Mesenchymal stem cell (in vitro differentiated cells and primary cell): Measurements from ENCODE around the gene TGFBR2.
A peak's percentile ranks its signal among the peaks of the same experiment; 100 is the strongest.

Source experiments
- DNase-seq: peaks from one replicate; pipeline ENCODE4 v3.0.0-alpha.2; 2013
- H2AFZ ChIP-seq: one replicate; pipeline ENCODE4 v1.6.1; 2013; ENCODE audit warnings: low read depth, mild to moderate bottlenecking, control low read depth, inconsistent platforms, low read length, moderate library complexity
- H2AK5ac ChIP-seq: 2 replicates; pipeline ENCODE4 v1.6.1; 2013; ENCODE audit warnings: low read length, moderate library complexity, mild to moderate bottlenecking, inconsistent platforms; ENCODE audit not compliant: severe bottlenecking
- H2BK120ac ChIP-seq: one replicate; pipeline ENCODE4 v1.6.1; 2013; ENCODE audit warnings: low read depth, mild to moderate bottlenecking, inconsistent platforms, low read length, moderate library complexity
- H2BK12ac ChIP-seq, 2 experiments: one replicate each; pipeline ENCODE4 v1.6.1; 2013; ENCODE audit warnings: inconsistent platforms in 2 of 2, low read length in 2 of 2, mild to moderate bottlenecking in 2 of 2, moderate library complexity in 2 of 2, control low read depth in 1 of 2
- H2BK15ac ChIP-seq: one replicate; pipeline ENCODE4 v1.6.1; 2013; ENCODE audit warnings: mild to moderate bottlenecking, low read depth, inconsistent platforms; ENCODE audit not compliant: poor library complexity, severe bottlenecking
- H2BK5ac ChIP-seq: 2 replicates; pipeline ENCODE4 v1.6.1; 2013; ENCODE audit warnings: low read depth, mild to moderate bottlenecking, low read length, control low read depth, inconsistent platforms; ENCODE audit not compliant: poor library complexity, severe bottlenecking
- H3K14ac ChIP-seq, 2 experiments: one replicate each; pipeline ENCODE4 v1.6.1; 2013; ENCODE audit warnings: inconsistent platforms in 2 of 2, low read length in 2 of 2, control low read depth in 1 of 2, mild to moderate bottlenecking in 1 of 2, moderate library complexity in 1 of 2
- H3K18ac ChIP-seq, 2 experiments: one replicate each; pipeline ENCODE4 v1.6.1; 2013; ENCODE audit warnings: inconsistent platforms in 2 of 2, low read length in 2 of 2, control low read depth in 1 of 2, low read depth in 1 of 2, mild to moderate bottlenecking in 1 of 2
- H3K23ac ChIP-seq, 2 experiments: one replicate each; pipeline ENCODE4 v1.6.1; 2013; ENCODE audit warnings: inconsistent platforms in 2 of 2, low read length in 2 of 2, mild to moderate bottlenecking in 2 of 2, moderate library complexity in 2 of 2, control low read depth in 1 of 2
- H3K27ac ChIP-seq: 2 replicates; pipeline ENCODE4 v1.5.1; 2013; ENCODE audit warnings: mild to moderate bottlenecking, moderate library complexity, low read length, control low read depth, inconsistent platforms; ENCODE audit not compliant: poor library complexity, severe bottlenecking
- H3K27me3 ChIP-seq, 2 experiments: 2 replicates each; pipeline versions ENCODE4 v1.6.1 to v1.7.0; 2013; ENCODE audit warnings: low read length in 2 of 2, mild to moderate bottlenecking in 2 of 2, moderate library complexity in 2 of 2, control low read depth in 1 of 2, inconsistent platforms in 1 of 2; ENCODE audit not compliant: control insufficient read depth in 1 of 2, insufficient read depth in 1 of 2
- H3K36me3 ChIP-seq, 2 experiments: 2 replicates each; pipeline versions ENCODE4 v1.6.1 to v1.7.0; 2013; ENCODE audit warnings: low read length in 2 of 2, control low read depth in 1 of 2, inconsistent platforms in 1 of 2, low read depth in 1 of 2, mild to moderate bottlenecking in 1 of 2; ENCODE audit not compliant: insufficient read depth in 2 of 2, control insufficient read depth in 1 of 2
- H3K4ac ChIP-seq, 2 experiments: one replicate each; pipeline ENCODE4 v1.6.1; 2013; ENCODE audit warnings: inconsistent platforms in 2 of 2, low read length in 2 of 2, mild to moderate bottlenecking in 2 of 2, moderate library complexity in 2 of 2, control low read depth in 1 of 2, low read depth in 1 of 2
- H3K4me1 ChIP-seq: 2 replicates; pipeline ENCODE4 v1.6.1; 2013; ENCODE audit warnings: low read depth, low read length, control low read depth; ENCODE audit not compliant: control insufficient read depth, insufficient read depth
- H3K4me2 ChIP-seq: 2 replicates; pipeline ENCODE4 v1.6.1; 2013; ENCODE audit warnings: low read length, mild to moderate bottlenecking, inconsistent platforms; ENCODE audit not compliant: poor library complexity, severe bottlenecking
- H3K4me3 ChIP-seq, 2 experiments: 2 replicates each; pipeline versions ENCODE4 v1.5.1 to v1.7.0; 2013; ENCODE audit warnings: low read length in 2 of 2, mild to moderate bottlenecking in 2 of 2, control low read depth in 1 of 2, low read depth in 1 of 2; ENCODE audit not compliant: insufficient read depth in 1 of 2
- H3K79me1 ChIP-seq: replicated peaks from 2 replicates; pipeline ENCODE4 v1.6.1; 2013; ENCODE audit warnings: mild to moderate bottlenecking, control low read depth, low read length, inconsistent platforms; ENCODE audit not compliant: poor library complexity, severe bottlenecking
- H3K9ac ChIP-seq: 2 replicates; pipeline ENCODE4 v1.7.0; 2013; ENCODE audit warnings: mild to moderate bottlenecking, low read length, moderate library complexity
- H3K9me3 ChIP-seq: 2 replicates; pipeline ENCODE4 v1.7.0; 2013; ENCODE audit warnings: mild to moderate bottlenecking, low read length; ENCODE audit not compliant: control insufficient read depth
- H4K8ac ChIP-seq: one replicate; pipeline ENCODE4 v1.6.1; 2013; ENCODE audit warnings: inconsistent platforms, mild to moderate bottlenecking, low read length, moderate library complexity
- H4K91ac ChIP-seq: one replicate; pipeline ENCODE4 v1.6.1; 2013; ENCODE audit warnings: mild to moderate bottlenecking, low read length, inconsistent platforms
- WGBS: methylation state at CpG from one replicate; pipeline ENCODE4 v1.1.7; 2013; ENCODE audit warnings: mixed read lengths; 5-methylcytosine and 5-hydroxymethylcytosine counted together

The TGFBR2 gene

GRCh38 chr3:30581067-30581585, 25.3 kb upstream of the TGFBR2 start:
- Histone ChIP-seq H3K79me1 (no peaks in the 10 kb centered on the region), H3K4me3 (no peak overlapping the region), H4K8ac (no peak overlapping the region), H4K91ac (no peak overlapping the region), H3K27ac (no peak overlapping the region), H2BK15ac (no peak overlapping the region), H3K18ac (no peak overlapping the region), H3K4me2 (no peak overlapping the region), H2AK5ac (peak overlapping the region; percentile 89), H2AFZ (no peak overlapping the region), H3K27me3 (no peaks in the 10 kb centered on the region), H3K23ac (no peak overlapping the region), H2BK12ac (no peak overlapping the region), H2BK5ac (no peak overlapping the region), H3K36me3 (no peaks in the 10 kb centered on the region), H3K9me3 (no peaks in the 10 kb centered on the region), H3K4ac (no peak overlapping the region), H3K14ac (no peak overlapping the region), H3K4me1 (peaks cover 7% of the 10 kb centered on the region), H2BK120ac (no peak overlapping the region), H3K9ac (no peak overlapping the region)
- DNase-seq: no peak
- 98% methylated on average over 15 of the region's 15 CpGs for WGBS

- H3K4me3 ChIP-seq: no peak overlapping the region
- no peak overlapping the region for H2BK15ac ChIP-seq
- H3K9ac ChIP-seq: no peak overlapping the region
- H3K36me3 ChIP-seq: no peaks in the 10 kb centered on the region
- H2BK5ac ChIP-seq: no peak overlapping the region
- peaks cover 7% of the 10 kb centered on the region for H3K4me1 ChIP-seq
- peak overlapping the region; percentile 77 for H2AK5ac ChIP-seq
- H3K9me3 ChIP-seq: no peaks in the 10 kb centered on the region
- no peaks in the 10 kb centered on the region for H3K79me1 ChIP-seq
- no peak overlapping the region for H2BK120ac ChIP-seq
- no peaks in the 10 kb centered on the region for H3K27me3 ChIP-seq
- H3K4me2 ChIP-seq: no peak overlapping the region
- DNase-seq: no peak
- no peak overlapping the region for H3K23ac ChIP-seq
- H2AFZ ChIP-seq: no peak overlapping the region
- H3K27ac ChIP-seq: no peak overlapping the region
- H4K8ac ChIP-seq: no peak overlapping the region
- H3K4ac ChIP-seq: no peak overlapping the region
- H3K14ac ChIP-seq: no peak overlapping the region
- no peak overlapping the region for H2BK12ac ChIP-seq
- no peak overlapping the region for H3K18ac ChIP-seq
- 98% methylated on average over 2 of the region's 2 CpGs for WGBS
- no peak overlapping the region for H4K91ac ChIP-seq
Observed at GRCh38 chr3:30581982-30582381, 24.4 kb upstream of the TGFBR2 start.

- WGBS: no CpG with 5 or more reads among the region's 1 CpG
- Histone ChIP-seq H3K23ac (no peak overlapping the region), H2BK12ac (no peak overlapping the region), H3K27ac (no peak overlapping the region), H3K9me3 (no peaks in the 10 kb centered on the region), H2BK5ac (no peak overlapping the region), H3K4ac (no peak overlapping the region), H2AFZ (no peak overlapping the region), H2BK120ac (no peak overlapping the region), H3K79me1 (no peaks in the 10 kb centered on the region), H3K4me1 (no peaks in the 10 kb centered on the region), H4K8ac (no peak overlapping the region), H3K4me2 (no peak overlapping the region), H3K18ac (no peak overlapping the region), H3K4me3 (no peak overlapping the region), H3K9ac (no peak overlapping the region), H3K36me3 (no peaks in the 10 kb centered on the region), H3K14ac (no peak overlapping the region), H3K27me3 (no peaks in the 10 kb centered on the region), H2AK5ac (no peak overlapping the region), H2BK15ac (no peak overlapping the region), H4K91ac (no peak overlapping the region)
- no peak for DNase-seq
Observed at GRCh38 chr3:30583973-30584372, 22.4 kb upstream of the TGFBR2 start.

- no peak overlapping the region for H3K23ac ChIP-seq
- H3K9me3 ChIP-seq: no peaks in the 10 kb centered on the region
- no peak overlapping the region for H3K4me3 ChIP-seq
- H3K79me1 ChIP-seq: no peaks in the 10 kb centered on the region
- no peak overlapping the region for H2BK5ac ChIP-seq
- no peak overlapping the region for H4K8ac ChIP-seq
- no peak overlapping the region for H4K91ac ChIP-seq
- H3K4ac ChIP-seq: no peak overlapping the region
- no peak overlapping the region for H3K14ac ChIP-seq
- H3K27me3 ChIP-seq: no peaks in the 10 kb centered on the region
- H3K18ac ChIP-seq: no peak overlapping the region
- no peak overlapping the region for H3K9ac ChIP-seq
- no peaks in the 10 kb centered on the region for H3K4me1 ChIP-seq
- no peak overlapping the region for H2AFZ ChIP-seq
- no peak overlapping the region for H2BK120ac ChIP-seq
- no peak overlapping the region for H2BK12ac ChIP-seq
- no peak overlapping the region for H3K27ac ChIP-seq
- H3K36me3 ChIP-seq: no peaks in the 10 kb centered on the region
- no peak for DNase-seq
- H2AK5ac ChIP-seq: no peak overlapping the region
- 98% methylated on average over 3 of the region's 4 CpGs for WGBS
- no peak overlapping the region for H2BK15ac ChIP-seq
- H3K4me2 ChIP-seq: no peak overlapping the region
Observed at GRCh38 chr3:30585654-30586053, 20.7 kb upstream of the TGFBR2 start.
